ENCODE results near the gene FBXL19.

FBXL19 gene

DNA sequence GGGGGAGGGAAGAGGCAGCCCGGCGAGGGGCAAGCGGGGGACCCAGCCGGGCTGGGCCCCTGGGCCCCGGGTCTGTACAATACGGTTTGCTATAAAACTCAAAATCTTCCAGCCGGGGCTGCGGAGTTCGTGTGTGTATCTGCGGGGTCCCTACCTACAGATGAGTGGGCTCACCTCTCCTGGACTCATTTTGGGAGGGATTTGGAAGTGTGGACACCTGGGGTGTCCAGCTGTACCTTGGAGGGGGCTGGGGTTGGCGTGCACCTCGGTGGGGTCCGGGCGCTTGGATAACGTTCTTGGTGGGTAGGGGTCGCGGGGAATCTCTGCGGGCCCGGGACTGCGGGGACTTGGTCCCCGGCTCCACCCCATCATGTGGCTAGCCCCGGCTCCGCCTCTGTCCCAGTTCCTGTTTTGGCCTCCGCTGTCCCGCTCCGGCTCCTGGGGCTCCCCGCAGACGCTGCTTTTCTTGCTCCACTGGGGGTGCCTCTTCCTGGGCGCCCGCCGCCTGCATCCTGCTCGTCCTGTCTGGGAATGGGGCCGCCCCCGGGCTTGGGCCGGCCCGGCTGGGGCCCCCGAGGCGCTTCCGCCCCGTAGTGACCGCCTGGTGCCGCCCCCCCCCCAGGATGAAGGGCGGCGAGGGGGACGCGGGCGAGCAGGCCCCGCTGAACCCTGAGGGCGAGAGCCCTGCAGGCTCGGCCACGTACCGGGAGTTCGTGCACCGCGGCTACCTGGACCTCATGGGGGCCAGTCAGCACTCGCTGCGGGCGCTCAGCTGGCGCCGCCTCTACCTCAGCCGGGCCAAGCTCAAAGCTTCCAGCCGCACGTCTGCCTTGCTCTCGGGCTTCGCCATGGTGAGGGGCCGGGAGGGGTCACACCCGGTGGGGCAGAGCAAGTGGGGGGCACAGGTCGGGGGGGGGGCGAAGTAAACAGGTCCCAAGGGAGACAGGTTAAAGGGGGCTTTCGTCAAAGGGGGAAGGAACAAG, 25.6 kb downstream of the FBXL19 start, which contains the start of gene ORAI3:
ORAI3 (plus strand) TSS at position 402 of the 983 bp plus-strand sequence; CDS start at position 624, 222 bp downstream.
- H3K27me3 ChIP-seq (ENCODE audit: insufficient read depth, low read length) = no peaks in the 10 kb centered on the region
- peaks cover 14% of the 10 kb centered on the region for H3K36me3 ChIP-seq (ENCODE audit: insufficient read depth, low read length)
- H3K4me3 ChIP-seq (ENCODE audit: low read length) = peak within 1 kb of the TSS; percentile 74
- peaks cover 31% of the 10 kb centered on the region for H3K4me1 ChIP-seq (ENCODE audit: insufficient read depth, low read length)
- peaks cover 2% of the 10 kb centered on the region for H3K9me3 ChIP-seq (ENCODE audit: low read length)
- peak within 1 kb of the TSS; percentile 52 for H2AFZ ChIP-seq (ENCODE audit: low read depth, low read length)

DNA sequence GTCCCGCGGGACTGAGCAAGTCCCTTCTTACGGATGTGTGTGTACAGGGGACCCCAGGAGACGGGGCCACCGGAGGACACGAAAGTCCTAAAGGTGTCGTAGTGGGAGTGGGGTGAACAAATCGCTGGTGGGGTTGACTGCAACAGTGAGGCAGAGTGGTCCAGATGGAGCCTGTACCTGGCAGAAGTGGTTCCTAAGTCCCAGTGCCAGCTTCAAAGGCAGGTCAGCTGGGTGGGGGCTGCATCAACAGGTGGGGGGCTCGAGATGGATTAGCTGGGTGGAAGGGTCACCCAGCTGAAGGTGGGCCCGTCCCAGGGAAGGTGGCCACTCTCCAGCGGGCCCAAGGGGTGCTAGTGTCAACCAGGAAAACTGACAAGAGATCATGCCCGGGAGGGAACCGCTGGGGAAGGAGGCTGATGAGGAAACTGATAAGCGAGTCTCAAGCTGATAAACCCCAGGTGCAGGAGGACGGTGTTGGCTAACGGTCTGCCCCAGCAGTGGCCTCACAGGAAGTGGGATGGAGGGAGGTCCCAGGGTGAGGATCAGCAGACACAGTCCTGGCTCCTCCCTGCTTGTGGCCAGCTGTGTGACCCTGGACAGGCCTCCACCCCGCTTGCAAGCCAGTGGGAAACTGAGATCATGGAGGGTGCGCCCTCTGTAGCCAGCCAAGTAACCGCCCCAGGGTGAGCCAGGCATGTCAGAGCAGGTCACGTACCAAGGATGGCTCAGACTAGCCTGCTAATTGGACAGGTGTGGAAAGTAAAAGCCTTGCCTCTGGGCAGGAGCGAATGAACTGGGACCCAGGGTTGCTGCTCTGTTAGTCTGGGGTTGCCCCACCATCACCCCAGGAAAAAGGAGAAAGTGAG, 26.5 kb downstream of the FBXL19 start:
- H3K9me3 ChIP-seq (ENCODE audit: low read length) = no peaks in the 10 kb centered on the region
- peaks cover 6% of the 10 kb centered on the region for H3K36me3 ChIP-seq (ENCODE audit: insufficient read depth, low read length)
- no peak overlapping the region for H2AFZ ChIP-seq (ENCODE audit: low read depth, low read length)
- no peaks in the 10 kb centered on the region for H3K27me3 ChIP-seq (ENCODE audit: insufficient read depth, low read length)
- peak overlapping the region; percentile 74 for H3K4me3 ChIP-seq (ENCODE audit: low read length)
- H3K4me1 ChIP-seq (ENCODE audit: insufficient read depth, low read length) = peaks cover 31% of the 10 kb centered on the region

GRCh38 chr16:30950516-30951065, 27.2 kb downstream of the FBXL19 start:
- Histone ChIP-seq H3K36me3 (ENCODE audit: insufficient read depth, low read length) (peaks cover 6% of the 10 kb centered on the region), H3K4me1 (ENCODE audit: insufficient read depth, low read length) (peaks cover 31% of the 10 kb centered on the region), H3K27me3 (ENCODE audit: insufficient read depth, low read length) (no peaks in the 10 kb centered on the region), H3K4me3 (ENCODE audit: low read length) (peak overlapping the region; percentile 74), H3K9me3 (ENCODE audit: low read length) (no peaks in the 10 kb centered on the region), H2AFZ (ENCODE audit: low read depth, low read length) (no peak overlapping the region)

GRCh38 chr16:30951193-30951592, 27.8 kb downstream of the FBXL19 start:
- no peaks in the 10 kb centered on the region for H3K27me3 ChIP-seq (ENCODE audit: insufficient read depth, low read length)
- peaks cover 6% of the 10 kb centered on the region for H3K36me3 ChIP-seq (ENCODE audit: insufficient read depth, low read length)
- H3K4me3 ChIP-seq (ENCODE audit: low read length) = no peak overlapping the region
- H3K9me3 ChIP-seq (ENCODE audit: low read length) = no peaks in the 10 kb centered on the region
- peaks cover 31% of the 10 kb centered on the region for H3K4me1 ChIP-seq (ENCODE audit: insufficient read depth, low read length)
- H2AFZ ChIP-seq (ENCODE audit: low read depth, low read length) = no peak overlapping the region

- Histone ChIP-seq H2AFZ (ENCODE audit: low read depth, low read length) (no peak overlapping the region), H3K4me1 (ENCODE audit: insufficient read depth, low read length) (peaks cover 28% of the 10 kb centered on the region), H3K27me3 (ENCODE audit: insufficient read depth, low read length) (no peaks in the 10 kb centered on the region), H3K9me3 (ENCODE audit: low read length) (no peaks in the 10 kb centered on the region), H3K36me3 (ENCODE audit: insufficient read depth, low read length) (peaks cover 3% of the 10 kb centered on the region), H3K4me3 (ENCODE audit: low read length) (no peak overlapping the region)
These were observed 28.4 kb downstream of the FBXL19 start for GRCh38 chr16:30951750-30952149.

DNA sequence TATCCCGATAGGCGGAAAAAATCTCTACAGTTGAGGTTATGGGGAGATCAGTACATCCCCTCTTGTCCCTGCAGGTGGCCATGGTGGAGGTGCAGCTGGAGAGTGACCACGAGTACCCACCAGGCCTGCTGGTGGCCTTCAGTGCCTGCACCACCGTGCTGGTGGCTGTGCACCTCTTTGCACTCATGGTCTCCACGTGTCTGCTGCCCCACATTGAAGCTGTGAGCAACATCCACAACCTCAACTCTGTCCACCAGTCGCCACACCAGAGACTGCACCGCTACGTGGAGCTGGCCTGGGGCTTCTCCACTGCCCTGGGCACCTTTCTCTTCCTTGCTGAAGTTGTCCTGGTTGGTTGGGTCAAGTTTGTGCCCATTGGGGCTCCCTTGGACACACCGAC, 29.7 kb downstream of the FBXL19 start:
- H3K27me3 ChIP-seq (ENCODE audit: insufficient read depth, low read length) = no peaks in the 10 kb centered on the region
- no peak overlapping the region for H2AFZ ChIP-seq (ENCODE audit: low read depth, low read length)
- H3K4me3 ChIP-seq (ENCODE audit: low read length) = no peak overlapping the region
- no peaks in the 10 kb centered on the region for H3K36me3 ChIP-seq (ENCODE audit: insufficient read depth, low read length)
- H3K4me1 ChIP-seq (ENCODE audit: insufficient read depth, low read length) = peaks cover 16% of the 10 kb centered on the region
- H3K9me3 ChIP-seq (ENCODE audit: low read length) = no peaks in the 10 kb centered on the region

GRCh38 chr16:30953511-30954124, 30.2 kb downstream of the FBXL19 start:
- Histone ChIP-seq H3K36me3 (ENCODE audit: insufficient read depth, low read length) (no peaks in the 10 kb centered on the region), H3K9me3 (ENCODE audit: low read length) (no peaks in the 10 kb centered on the region), H3K4me3 (ENCODE audit: low read length) (no peak overlapping the region), H3K4me1 (ENCODE audit: insufficient read depth, low read length) (peaks cover 18% of the 10 kb centered on the region), H2AFZ (ENCODE audit: low read depth, low read length) (no peak overlapping the region), H3K27me3 (ENCODE audit: insufficient read depth, low read length) (no peaks in the 10 kb centered on the region)

DNA sequence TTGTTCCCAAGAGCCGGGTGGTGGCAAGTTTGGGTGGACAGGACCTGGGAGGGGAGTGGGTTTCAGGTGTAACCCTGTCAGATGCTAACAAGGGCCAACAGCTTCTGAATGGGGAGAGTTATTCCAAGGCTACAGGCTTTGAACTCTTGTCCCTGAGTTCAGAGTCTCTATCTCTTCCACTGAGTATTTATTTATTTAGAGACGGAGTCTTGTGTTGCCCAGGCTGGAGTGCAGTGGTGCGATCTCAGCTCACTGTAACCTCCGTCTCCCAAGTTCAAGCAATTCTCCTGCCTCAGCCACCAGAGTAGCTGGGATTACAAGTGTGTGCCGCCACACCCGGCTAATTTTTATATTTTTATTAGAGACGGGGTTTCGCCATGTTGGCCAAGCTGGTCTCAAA, 31.6 kb downstream of the FBXL19 start:
- Histone ChIP-seq H3K4me1 (ENCODE audit: insufficient read depth, low read length) (peaks cover 18% of the 10 kb centered on the region), H3K27me3 (ENCODE audit: insufficient read depth, low read length) (no peaks in the 10 kb centered on the region), H3K4me3 (ENCODE audit: low read length) (no peak overlapping the region), H2AFZ (ENCODE audit: low read depth, low read length) (no peak overlapping the region), H3K9me3 (ENCODE audit: low read length) (no peaks in the 10 kb centered on the region), H3K36me3 (ENCODE audit: insufficient read depth, low read length) (peaks cover 13% of the 10 kb centered on the region)

DNA sequence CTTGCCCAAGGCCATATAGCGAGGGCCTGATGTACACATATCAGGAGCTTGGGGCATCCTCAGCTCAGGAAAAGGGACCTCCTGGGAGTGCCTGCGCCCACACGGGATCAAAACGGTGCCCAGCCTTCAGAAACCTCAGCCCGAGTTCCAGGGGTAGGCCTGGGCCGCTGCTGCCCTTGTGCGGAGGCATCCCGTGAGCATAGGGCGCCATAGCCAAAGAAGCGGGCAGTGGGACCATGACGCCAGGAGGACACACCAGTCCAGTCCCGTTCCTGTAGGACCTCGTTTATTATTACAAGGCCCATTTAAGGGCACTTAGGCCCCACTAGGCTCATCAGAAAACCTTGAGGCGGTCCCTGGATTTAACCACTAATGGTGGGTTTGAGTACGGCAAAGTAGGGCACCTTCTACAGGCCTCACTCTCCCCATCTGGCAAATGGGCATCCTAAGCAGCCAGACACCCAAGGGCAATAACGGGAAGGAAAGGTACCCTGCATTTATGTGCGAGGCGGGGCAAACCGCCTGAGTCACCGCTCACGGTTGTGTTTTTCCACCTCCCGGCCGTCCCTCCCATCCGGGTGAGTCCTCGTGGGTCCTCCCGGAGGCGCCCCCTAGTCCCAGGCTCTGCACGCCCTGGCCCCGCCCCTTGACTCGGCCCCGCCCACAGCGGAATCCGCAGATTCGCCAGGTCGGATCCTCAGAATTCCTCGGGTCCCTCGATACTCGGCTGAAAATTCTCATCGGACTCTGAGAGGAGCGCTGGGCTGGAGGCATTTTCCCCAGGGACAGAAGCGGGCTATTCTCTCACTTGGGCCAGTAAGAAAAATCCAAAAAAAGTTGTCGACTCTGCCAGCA, 33.5 kb downstream of the FBXL19 start:
- Histone ChIP-seq H3K4me1 (ENCODE audit: insufficient read depth, low read length) (peaks cover 8% of the 10 kb centered on the region), H2AFZ (ENCODE audit: low read depth, low read length) (peak overlapping the region; percentile 68)

GRCh38 chr16:30957456-30958174, 34.2 kb downstream of the FBXL19 start, which contains the start of gene SETD1A:
TSS of gene SETD1A (plus strand) at chr16:30957754. CDS start at chr16:30958732, 978 bp downstream.
- no peaks in the 10 kb centered on the region for H3K27me3 ChIP-seq (ENCODE audit: insufficient read depth, low read length)
- no peaks in the 10 kb centered on the region for H3K9me3 ChIP-seq (ENCODE audit: low read length)
- peaks cover 8% of the 10 kb centered on the region for H3K4me1 ChIP-seq (ENCODE audit: insufficient read depth, low read length)
- peak within 1 kb of the TSS; percentile 68 for H2AFZ ChIP-seq (ENCODE audit: low read depth, low read length)
- H3K4me3 ChIP-seq (ENCODE audit: low read length) = peak within 1 kb of the TSS; percentile 67
- H3K36me3 ChIP-seq (ENCODE audit: insufficient read depth, low read length) = peaks cover 36% of the 10 kb centered on the region

More for the DNA sequence above, 33.5 kb downstream of the FBXL19 start:
- H3K9me3 ChIP-seq (ENCODE audit: low read length) = no peaks in the 10 kb centered on the region
- H3K27me3 ChIP-seq (ENCODE audit: insufficient read depth, low read length) = no peaks in the 10 kb centered on the region
- peaks cover 31% of the 10 kb centered on the region for H3K36me3 ChIP-seq (ENCODE audit: insufficient read depth, low read length)
- peak overlapping the region; percentile 67 for H3K4me3 ChIP-seq (ENCODE audit: low read length)

Measured in neuron (in vitro differentiated cells).